Ishikawa (cell line): ENCODE results near the gene PREP.
A peak's percentile ranks its signal among the peaks of the same experiment; 100 is the strongest.

ENCODE experiments used
- CEBPB ChIP-seq: IDR thresholded peaks from 2 replicates; pipeline ENCODE4 v1.6.1; 2012
- CREB1 ChIP-seq: IDR thresholded peaks from 2 replicates; pipeline ENCODE4 v1.6.1; 2012; ENCODE audit warnings: low read depth
- EGR1 ChIP-seq: IDR thresholded peaks from 2 replicates; pipeline ENCODE4 v1.6.1; 2012
- EP300 ChIP-seq: IDR thresholded peaks from 2 replicates; pipeline ENCODE4 v1.6.1; 2012; ENCODE audit warnings: borderline replicate concordance
- FOXM1 ChIP-seq: IDR thresholded peaks from 2 replicates; pipeline ENCODE4 v1.6.1; 2012; ENCODE audit warnings: low read depth, borderline replicate concordance
- MAX ChIP-seq: IDR thresholded peaks from 2 replicates; pipeline ENCODE4 v1.6.1; 2012
- NFIC ChIP-seq: IDR thresholded peaks from 2 replicates; pipeline ENCODE4 v1.6.1; 2012
- RAD21 ChIP-seq: IDR thresholded peaks from 2 replicates; pipeline ENCODE4 v1.6.1; 2012; ENCODE audit warnings: low read depth
- REST ChIP-seq: IDR thresholded peaks from 2 replicates; pipeline ENCODE4 v1.6.1; 2012; ENCODE audit warnings: low read depth, mild to moderate bottlenecking
- TAF1 ChIP-seq: IDR thresholded peaks from 2 replicates; pipeline ENCODE4 v1.6.1; 2012; ENCODE audit warnings: low read depth, mild to moderate bottlenecking
- TCF12 ChIP-seq: IDR thresholded peaks from 2 replicates; pipeline ENCODE4 v1.6.1; 2012; ENCODE audit warnings: low read depth
- TEAD4 ChIP-seq: IDR thresholded peaks from 2 replicates; pipeline ENCODE4 v1.6.1; 2012
- YY1 ChIP-seq: IDR thresholded peaks from 2 replicates; pipeline ENCODE4 v1.6.1; 2012; ENCODE audit warnings: low read depth
- ZBTB7A ChIP-seq: IDR thresholded peaks from 2 replicates; pipeline ENCODE4 v1.6.1; 2012; ENCODE audit warnings: low read depth
- TF ChIP-seq, protein P1 (sequence below): IDR thresholded peaks from 2 replicates; pipeline ENCODE4 v1.6.1; 2012

Gene PREP

GRCh38 chr6:105272786-105273185, 130.1 kb downstream of the PREP start:
- no peak for TF ChIP-seq TAF1
- TF ChIP-seq, protein P1, sequence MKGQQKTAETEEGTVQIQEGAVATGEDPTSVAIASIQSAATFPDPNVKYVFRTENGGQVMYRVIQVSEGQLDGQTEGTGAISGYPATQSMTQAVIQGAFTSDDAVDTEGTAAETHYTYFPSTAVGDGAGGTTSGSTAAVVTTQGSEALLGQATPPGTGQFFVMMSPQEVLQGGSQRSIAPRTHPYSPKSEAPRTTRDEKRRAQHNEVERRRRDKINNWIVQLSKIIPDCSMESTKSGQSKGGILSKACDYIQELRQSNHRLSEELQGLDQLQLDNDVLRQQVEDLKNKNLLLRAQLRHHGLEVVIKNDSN = peak; percentile 90

- TF ChIP-seq TAF1 (no peak), MAX (no peak), CEBPB (no peak), NFIC (no peak), EGR1 (no peak), ZBTB7A (no peak), FOXM1 (no peak)
- TF ChIP-seq, protein P1 = no peak
Observed at GRCh38 chr6:105270511-105270910, 132.4 kb downstream of the PREP start.

- TF ChIP-seq RAD21 (no peak), TCF12 (no peak), EP300 (no peak), CREB1 (no peak), CEBPB (no peak), FOXM1 (no peak), MAX (no peak), ZBTB7A (no peak), REST (no peak), TEAD4 (no peak), EGR1 (no peak), TAF1 (no peak)
- TF ChIP-seq, protein P1 = no peak
Observed at GRCh38 chr6:105269390-105269789, 133.5 kb downstream of the PREP start.

GRCh38 chr6:105263685-105264610, 138.9 kb downstream of the PREP start:
- TF ChIP-seq RAD21 = no peak
- TF ChIP-seq REST = no peak

GRCh38 chr6:105259913-105260889, 142.7 kb downstream of the PREP start:
- TF ChIP-seq ZBTB7A (no peak), TEAD4 (no peak), YY1 (no peak), NFIC (no peak)
- TF ChIP-seq, protein P1 = no peak
